ELF-1 (cell line): ENCODE results near the gene AMBN.
A peak's percentile ranks its signal among the peaks of the same experiment; 100 is the strongest.
"Not testable (repeated sequence)": the region's sequence is repeated elsewhere in the genome, so short reads cannot be mapped to it uniquely, and the experiment has no call there.

Experiments
- DNase-seq: peaks from one replicate; pipeline ENCODE4 v3.0.0-alpha.2; 2016; ENCODE audit warnings: low read depth, low spot score

Gene AMBN

GRCh38 chr4:70608324-70608723 is 16.3 kb downstream of the AMBN start:
- no peak for DNase-seq

- DNase-seq, result no peak
Observed at GRCh38 chr4:70613306-70614183, 21.5 kb downstream of the AMBN start.

- DNase-seq, result no peak
Observed at GRCh38 chr4:70614184-70614555, 22.1 kb downstream of the AMBN start.

GRCh38 chr4:70619288-70619687 is 27.2 kb downstream of the AMBN start:
- no peak for DNase-seq

- no peak for DNase-seq
Observed at GRCh38 chr4:70619778-70620177, 27.7 kb downstream of the AMBN start.

- DNase-seq, result no peak
Observed at GRCh38 chr4:70623323-70623722, 31.3 kb downstream of the AMBN start.

GRCh38 chr4:70624226-70624793 is 32.3 kb downstream of the AMBN start:
- DNase-seq, result no peak

GRCh38 chr4:70627620-70628019 is 35.6 kb downstream of the AMBN start:
- DNase-seq, result no peak

GRCh38 chr4:70628444-70628843 is 36.4 kb downstream of the AMBN start, which contains the start of gene ENAM:
Gene ENAM, plus strand, starts transcription at chr4:70628744. Its CDS starts 757 bp downstream, at chr4:70629501.
- DNase-seq, result no peak

GRCh38 chr4:70629469-70630090 is 37.5 kb downstream of the AMBN start:
- DNase-seq, result no peak

GRCh38 chr4:70630162-70630561 is 38.1 kb downstream of the AMBN start:
- DNase-seq, result no peak

- DNase-seq, result no peak
Observed at GRCh38 chr4:70632028-70632427, 40.0 kb downstream of the AMBN start.

- DNase-seq, result no peak
Observed at GRCh38 chr4:70634482-70634881, 42.4 kb downstream of the AMBN start.

GRCh38 chr4:70637239-70637913 is 45.3 kb downstream of the AMBN start:
- DNase-seq, result no peak

- no peak for DNase-seq
Observed at GRCh38 chr4:70640192-70640591, 48.1 kb downstream of the AMBN start.

GRCh38 chr4:70650741-70651140 is 58.7 kb downstream of the AMBN start:
- DNase-seq, result not testable (repeated sequence)

GRCh38 chr4:70651864-70652506 is 59.9 kb downstream of the AMBN start:
- DNase-seq, result peak; percentile 18

GRCh38 chr4:70654605-70655011 is 62.6 kb downstream of the AMBN start:
- DNase-seq, result no peak
